ENCODE results near the gene RBM12.

GRCh38 chr20:35695245-35695749, 30.6 kb upstream of the RBM12 start:
- TF ChIP-seq POLR2A (IDR thresholded peaks at IDR 0.05) (no peak), CTCF (IDR thresholded peaks at IDR 0.05) (no peak)
